NB4 (cell line): ENCODE measurements around the gene C1orf122.

Source experiments
- CTCF ChIP-seq: IDR thresholded peaks from one replicate; pipeline ENCODE4 v1.5.1; 2012; ENCODE audit warnings: low read depth, low read length
- MAX ChIP-seq: IDR thresholded peaks from 2 replicates; pipeline ENCODE4 v1.6.1; 2011; ENCODE audit warnings: low read depth, low read length
- POLR2A ChIP-seq: IDR thresholded peaks from 2 replicates; pipeline ENCODE4 v1.6.1; 2011; ENCODE audit warnings: mild to moderate bottlenecking; ENCODE audit not compliant: insufficient read length; ENCODE audit errors: extremely low read depth

- TF ChIP-seq CTCF (no peak), POLR2A (no peak), MAX (no peak)
Measured at GRCh38 chr1:37807220-37807554, 403 bp upstream of the C1orf122 start.
